ENCODE measurements around the gene TPGS1.

GRCh38 chr19:548886-549830 is 41.9 kb downstream of the TPGS1 start:
- TF ChIP-seq CTCF (IDR thresholded peaks at IDR 0.05) (no peak), POLR2A (IDR thresholded peaks at IDR 0.05) (no peak)

Data from lower leg skin (tissue), 3 donors.